PC-3 (cell line): Measurements from ENCODE around the gene NCOR2. TPM values are rescaled to one million over a fixed set of nuclear protein-coding genes. Genes with fewer than 3 reads are reported as not detected.

Source experiments
- ATAC-seq: fragments of 200-7000 bp; cut with Tn5 transposase; 2 replicates; pipeline ENCODE4 v1.9.1; 2020; ENCODE audit warnings: mild to moderate bottlenecking, moderate library complexity
- BruUV-seq: library from RNA; stranded (reverse); fragments of 400-500 nt; replicated peaks from 2 replicates; lab custom pipeline; 2021; lab: Mats Ljungman, UMichigan
- CTCF ChIA-PET: fragments of 300-600 bp; sonication (Branson Sonifier 250); formaldehyde crosslinking; loops from one replicate; lab custom pipeline; 2022; ENCODE audit warnings: antibody characterized with exemption; lab: Charles Lee
- POLR2A ChIA-PET: fragments of 300-600 bp; sonication (Branson Sonifier 250); formaldehyde crosslinking; loops from one replicate; lab custom pipeline; 2022; ENCODE audit warnings: antibody characterized with exemption; ENCODE audit not compliant: unreplicated experiment; lab: Charles Lee
- DNase-seq: peaks from one replicate; pipeline ENCODE4 v3.0.0-alpha.2; 2015
- H2AFZ ChIP-seq: fragments of 300-600 bp; sonication (generic); 2 replicates; pipeline ENCODE4 v1.6.0; 2016; ENCODE audit warnings: antibody characterized with exemption, low read length
- H3F3A ChIP-seq: fragments of 300-600 bp; sonication (generic); one replicate; pipeline ENCODE4 v1.6.0; 2017; ENCODE audit warnings: antibody characterized with exemption, low read length, control low read depth, mild to moderate bottlenecking; ENCODE audit not compliant: unreplicated experiment
- H3K27ac ChIP-seq: fragments of 300-600 bp; sonication (generic); 2 replicates; pipeline ENCODE4 v1.5.1; 2016; ENCODE audit warnings: mild to moderate bottlenecking, low read length
- H3K27me3 ChIP-seq: fragments of 300-600 bp; sonication (generic); 2 replicates; pipeline ENCODE4 v1.6.1; 2016; ENCODE audit warnings: low read length, mixed read lengths
- H3K36me3 ChIP-seq: fragments of 300-600 bp; sonication (generic); 2 replicates; pipeline ENCODE4 v1.6.1; 2016; ENCODE audit warnings: low read depth, mixed run types, low read length, mixed read lengths
- H3K4me1 ChIP-seq: fragments of 300-600 bp; sonication (generic); 2 replicates; pipeline ENCODE4 v1.5.1; 2016; ENCODE audit warnings: low read length; ENCODE audit not compliant: insufficient read depth
- H3K4me2 ChIP-seq: fragments of 300-600 bp; sonication (generic); 2 replicates; pipeline ENCODE4 v1.6.0; 2016; ENCODE audit warnings: low read length
- H3K4me3 ChIP-seq: fragments of 300-600 bp; sonication (generic); 2 replicates; pipeline ENCODE4 v1.5.1; 2016; ENCODE audit warnings: mild to moderate bottlenecking, low read length, mixed read lengths
- H3K79me2 ChIP-seq: fragments of 300-600 bp; sonication (generic); 2 replicates; pipeline ENCODE4 v1.6.1; 2017; ENCODE audit warnings: low read length, mixed read lengths
- H3K9ac ChIP-seq: fragments of 300-600 bp; sonication (generic); 2 replicates; pipeline ENCODE4 v1.6.0; 2016; ENCODE audit warnings: mild to moderate bottlenecking, low read length
- H3K9me2 ChIP-seq: fragments of 300-600 bp; sonication (generic); replicated peaks from 2 replicates; pipeline ENCODE4 v1.6.1; 2016; ENCODE audit warnings: mixed run types, low read length, mixed read lengths
- H3K9me3 ChIP-seq: fragments of 300-600 bp; sonication (generic); 2 replicates; pipeline ENCODE4 v1.6.1; 2016; ENCODE audit warnings: low read length, mixed read lengths
- H4K20me1 ChIP-seq: fragments of 300-600 bp; sonication (generic); 2 replicates; pipeline ENCODE4 v1.6.1; 2016; ENCODE audit warnings: low read length, mixed read lengths
- CTCF ChIP-seq: fragments of 300-600 bp; sonication (generic); conservative IDR thresholded peaks from 2 replicates; pipeline ENCODE4 v1.5.1; 2017; ENCODE audit warnings: antibody characterized with exemption, low read depth, mild to moderate bottlenecking, low read length
- EZH2 ChIP-seq: fragments of 300-600 bp; sonication (generic); IDR thresholded peaks from one replicate; pipeline ENCODE4 v1.6.1; 2017; ENCODE audit warnings: antibody characterized with exemption, mild to moderate bottlenecking, low read length; ENCODE audit not compliant: unreplicated experiment
- EZH2phosphoT487 ChIP-seq: fragments of 300-600 bp; sonication (generic); IDR thresholded peaks from 2 replicates; pipeline ENCODE4 v1.6.1; 2018; ENCODE audit warnings: mild to moderate bottlenecking, antibody characterized with exemption, low read length, borderline replicate concordance
- intact Hi-C: fragments of 100-400 bp; cut with micrococcal nuclease; formaldehyde crosslinking; loops from 2 replicates; pipeline ENCODE4 v1.9.0; 2023
- total RNA-seq: library from RNA; depleted of rRNA; stranded (reverse); fragments of >200 nt; gene quantifications from 2 replicates; pipeline ENCODE4 v1.2.3, GENCODE V29; 2014

Gene NCOR2
- total RNA-seq, 1 experiment from 2014 or later = 117 TPM

- H3K36me3 ChIP-seq = no peaks in the 10 kb centered on the region
- POLR2A ChIA-PET = no interaction called here
- no TSS peak for BruUV-seq
- no peak for TF ChIP-seq EZH2phosphoT487
- no peak for TF ChIP-seq CTCF
- TF ChIP-seq EZH2 = no peak
- H3K27me3 ChIP-seq = no peaks in the 10 kb centered on the region
- H3K79me2 ChIP-seq = peaks cover 97% of the 10 kb centered on the region
- no peak overlapping the region for H3K4me2 ChIP-seq
- ATAC-seq (no peak), DNase-seq (no peak)
- intact Hi-C loops = no loop called here
- no peak overlapping the region for H3K4me3 ChIP-seq
- H3K9me2 ChIP-seq = no peaks in the 10 kb centered on the region
- H3K9me3 ChIP-seq = no peaks in the 10 kb centered on the region
- H3F3A ChIP-seq = no peaks in the 10 kb centered on the region
- H3K27ac ChIP-seq = no peak overlapping the region
- H2AFZ ChIP-seq = no peak overlapping the region
- no peaks in the 10 kb centered on the region for H3K4me1 ChIP-seq
- H3K9ac ChIP-seq = no peak overlapping the region
- CTCF ChIA-PET = no interaction called here
- peaks cover 67% of the 10 kb centered on the region for H4K20me1 ChIP-seq
These were observed 8.0 kb downstream of the NCOR2 start for GRCh38 chr12:124559182-124560017.

GRCh38 chr12:124558313-124558712, 9.1 kb downstream of the NCOR2 start:
- H4K20me1 ChIP-seq = peaks cover 59% of the 10 kb centered on the region
- POLR2A ChIA-PET = no interaction called here
- CTCF ChIA-PET = no interaction called here

More at GRCh38 chr12:124558313-124558712, 9.1 kb downstream of the NCOR2 start:
- Histone ChIP-seq H3K9me2 (no peaks in the 10 kb centered on the region), H3F3A (no peaks in the 10 kb centered on the region), H3K9ac (no peak overlapping the region), H3K9me3 (no peaks in the 10 kb centered on the region), H3K4me1 (no peaks in the 10 kb centered on the region), H3K4me3 (no peak overlapping the region), H3K79me2 (peaks cover 98% of the 10 kb centered on the region), H2AFZ (no peak overlapping the region), H3K27ac (no peak overlapping the region), H3K27me3 (no peaks in the 10 kb centered on the region), H3K4me2 (no peak overlapping the region), H3K36me3 (no peaks in the 10 kb centered on the region)
- TF ChIP-seq EZH2phosphoT487 (no peak), CTCF (no peak), EZH2 (no peak)
- BruUV-seq = no TSS peak
- ATAC-seq (no peak), DNase-seq (no peak)
- intact Hi-C loops = no loop called here
